AML-193 (cell line): ENCODE data around the gene FTO.
A peak's percentile ranks its signal among the peaks of the same experiment; 100 is the strongest.
"Not testable (repeated sequence)": the region's sequence is repeated elsewhere in the genome, so short reads cannot be mapped to it uniquely, and the experiment has no call there.

ENCODE experiments used
- DNase-seq, 2 experiments: peaks; one replicate each; lab custom pipeline; 2025; lab: John Stamatoyannopoulos, UW

Gene FTO

GRCh38 chr16:53864819-53865493 is 161.0 kb downstream of the FTO start:
- DNase-seq, result peak in 1 of 2 experiments; percentile 25

- peak; percentile 71 to 72 for DNase-seq
Observed at GRCh38 chr16:53865494-53865863, 161.5 kb downstream of the FTO start.

GRCh38 chr16:53866520-53866919 is 162.6 kb downstream of the FTO start:
- no peak for DNase-seq

GRCh38 chr16:53870831-53871230 is 166.9 kb downstream of the FTO start:
- DNase-seq, result no peak

GRCh38 chr16:53872248-53873221 is 168.6 kb downstream of the FTO start:
- peak; percentile 3 to 9 for DNase-seq

- no peak for DNase-seq
Observed at GRCh38 chr16:53876811-53877210, 172.9 kb downstream of the FTO start.

- no peak for DNase-seq
Observed at GRCh38 chr16:53878216-53878615, 174.3 kb downstream of the FTO start.

- no peak for DNase-seq
Observed at GRCh38 chr16:53881371-53881770, 177.4 kb downstream of the FTO start.

GRCh38 chr16:53882310-53882709 is 178.4 kb downstream of the FTO start:
- no peak for DNase-seq

GRCh38 chr16:53884748-53885147 is 180.8 kb downstream of the FTO start:
- no peak for DNase-seq

- no peak for DNase-seq
Observed at GRCh38 chr16:53886482-53887378, 182.8 kb downstream of the FTO start.

GRCh38 chr16:53888222-53888621 is 184.3 kb downstream of the FTO start:
- no peak for DNase-seq

- DNase-seq, result not testable (repeated sequence)
Observed at GRCh38 chr16:53890877-53891276, 186.9 kb downstream of the FTO start.

GRCh38 chr16:53891409-53892139 is 187.6 kb downstream of the FTO start:
- DNase-seq, result no peak

GRCh38 chr16:53892155-53892554 is 188.2 kb downstream of the FTO start:
- DNase-seq, result peak; percentile 11 to 34

GRCh38 chr16:53893731-53894435 is 189.9 kb downstream of the FTO start:
- DNase-seq, result no peak

- DNase-seq, result no peak
Observed at GRCh38 chr16:53894686-53895085, 190.7 kb downstream of the FTO start.

GRCh38 chr16:53895433-53895832 is 191.5 kb downstream of the FTO start:
- no peak for DNase-seq

- DNase-seq, result no peak
Observed at GRCh38 chr16:53895851-53896250, 191.9 kb downstream of the FTO start.

GRCh38 chr16:53896722-53897121 is 192.8 kb downstream of the FTO start:
- DNase-seq, result no peak

GRCh38 chr16:53898993-53899392 is 195.0 kb downstream of the FTO start:
- DNase-seq, result no peak
